T-cell (primary cell): Measurements from ENCODE around the gene ARGFX. TPM values are rescaled to one million over a fixed set of nuclear protein-coding genes. Genes with fewer than 3 reads are reported as not detected.

ENCODE experiments used
- ATAC-seq, 4 experiments: fragments of 200-7000 bp in 3 of 4; fragments of 150-1000 bp in 1 of 4; cut with Tn5 transposase; replicated peaks in 1 of 4; 1 replicate in 3 of 4; 2 replicates in 1 of 4; pipeline ENCODE4 v1.10.0; 2021; ENCODE audit warnings: moderate library complexity in 3 of 4, mild to moderate bottlenecking in 2 of 4, moderate number of reproducible peaks in 1 of 4
- CTCF ChIA-PET, 2 donors: fragments of 300-600 bp; sonication (Branson Sonifier 250); formaldehyde crosslinking; loops; one replicate each; lab custom pipeline; 2022; ENCODE audit warnings: antibody characterized with exemption in 2 of 2; lab: Charles Lee
- POLR2A ChIA-PET, 2 donors: fragments of 300-600 bp; sonication (Branson Sonifier 250); formaldehyde crosslinking; loops; one replicate each; lab custom pipeline; 2022; ENCODE audit warnings: antibody characterized with exemption in 2 of 2; lab: Charles Lee
- DNase-seq, 35 experiments: peaks; one replicate each; pipeline versions ENCODE4 v3.0.0 to v3.0.0-alpha.2; 2013 to 2023
- H3K27ac ChIP-seq: one replicate; pipeline ENCODE4 v1.5.1; 2013; ENCODE audit warnings: low read length
- H3K27me3 ChIP-seq, 2 experiments: replicated peaks in 1 of 2; 1 replicate in 1 of 2; 2 replicates in 1 of 2; pipeline versions ENCODE4 v1.6.1 to v1.7.0; 2013; ENCODE audit warnings: low read length in 1 of 2, mixed read lengths in 1 of 2; ENCODE audit not compliant: control insufficient read depth in 2 of 2, insufficient read depth in 2 of 2; ENCODE audit errors: extremely low read depth in 1 of 2
- H3K36me3 ChIP-seq, 2 donors: 1 replicate in 1 of 2; 2 replicates in 1 of 2; pipeline versions ENCODE4 v1.6.1 to v1.7.0; 2013; ENCODE audit warnings: low read length in 1 of 2; ENCODE audit not compliant: control insufficient read depth in 2 of 2, insufficient read depth in 1 of 2; ENCODE audit errors: extremely low read depth in 1 of 2
- H3K4me1 ChIP-seq, 2 experiments: 1 replicate in 1 of 2; 2 replicates in 1 of 2; pipeline versions ENCODE4 v1.6.1 to v1.7.0; 2013; ENCODE audit warnings: low read length in 2 of 2, mixed read lengths in 1 of 2; ENCODE audit not compliant: insufficient read depth in 2 of 2, control insufficient read depth in 1 of 2; ENCODE audit errors: extremely low read depth in 1 of 2
- H3K4me3 ChIP-seq, 2 donors: 1 replicate in 1 of 2; 2 replicates in 1 of 2; pipeline versions ENCODE4 v1.5.1 to v1.7.0; 2013; ENCODE audit warnings: mild to moderate bottlenecking in 2 of 2, low read length in 1 of 2, moderate library complexity in 1 of 2; ENCODE audit not compliant: control insufficient read depth in 1 of 2; ENCODE audit errors: extremely low read depth in 1 of 2
- H3K9me3 ChIP-seq: 2 replicates; pipeline ENCODE4 v1.7.0; 2013
- H3K27ac Mint-ChIP-seq, 2 donors: one replicate each; pipeline ENCODE4 v1.8.0; 2020 to 2021; ENCODE audit warnings: mild to moderate bottlenecking in 2 of 2, mixed read lengths in 2 of 2
- H3K27me3 Mint-ChIP-seq, 2 donors: one replicate each; pipeline ENCODE4 v1.8.0; 2021 to 2022; ENCODE audit warnings: mixed read lengths in 2 of 2
- H3K36me3 Mint-ChIP-seq: one replicate; pipeline ENCODE4 v1.8.0; 2021; ENCODE audit warnings: mixed read lengths
- H3K4me1 Mint-ChIP-seq, 3 donors: one replicate each; pipeline ENCODE4 v1.8.0; 2020 to 2022; ENCODE audit warnings: mixed read lengths in 3 of 3, mild to moderate bottlenecking in 1 of 3
- H3K4me3 Mint-ChIP-seq, 3 donors: one replicate each; pipeline ENCODE4 v1.8.0; 2020 to 2022; ENCODE audit warnings: mild to moderate bottlenecking in 3 of 3, mixed read lengths in 3 of 3, moderate library complexity in 3 of 3
- H3K9me3 Mint-ChIP-seq, 3 donors: one replicate each; pipeline ENCODE4 v1.8.0; 2020 to 2022; ENCODE audit warnings: mixed read lengths in 3 of 3
- WGBS: methylation state at CpG from one replicate; pipeline ENCODE4 v1.1.5; 2013; ENCODE audit warnings: missing lambda C conversion rate; ENCODE audit not compliant: insufficient coverage; 5-methylcytosine and 5-hydroxymethylcytosine counted together
- total RNA-seq, 35 experiments: library from RNA in 6 of 35; stranded (reverse) in 6 of 35; fragments of 120-200 nt in 1 of 35; gene quantifications; one replicate each; pipeline versions ENCODE4 v1.2.1 to v1.2.4 and lab custom pipeline; 2013 to 2026

Gene ARGFX
- total RNA-seq, 5 donors from 2014 or later (not counting 1 experiment from before 2014, with no cell fraction given), result not detected

DNA sequence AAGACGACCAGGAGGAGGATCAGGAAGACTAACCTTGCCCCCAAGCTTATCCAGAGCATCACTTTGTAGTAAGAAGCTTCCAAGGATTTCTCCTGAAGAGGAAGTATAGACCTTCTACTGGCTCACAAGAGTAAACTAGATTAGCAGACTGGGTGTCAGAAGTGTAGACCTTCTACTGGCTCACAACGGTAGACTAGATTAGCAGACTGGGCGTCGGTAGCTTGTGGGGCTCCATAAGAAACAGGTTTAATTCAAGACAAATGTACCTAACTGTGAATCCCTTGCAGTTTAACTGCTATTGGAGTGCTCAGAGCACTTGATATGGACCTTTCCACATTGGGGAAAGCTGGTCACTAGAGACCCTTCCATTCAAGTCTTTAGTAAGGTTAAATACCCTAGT lies 38.4 kb downstream of the ARGFX start:
- ChIA-PET CTCF (interaction anchor here in 1 of 2 donors (0.5 kb wide), 1 partner anchor 28 kb away, joined by 4 read pairs; no protein-coding TSS in a partner anchor), POLR2A (no interaction called here)
- Histone ChIP-seq H3K9me3 (no peaks in the 10 kb centered on the region), H3K27ac (no peak overlapping the region), H3K27me3 (peaks cover 0 to 4% of the 10 kb centered on the region in 2 experiments), H3K4me1 (no peaks in the 10 kb centered on the region), H3K4me3 (no peak overlapping the region), H3K36me3 (no peaks in the 10 kb centered on the region)
- WGBS, result 100% methylated on average over 3 of the region's 4 CpGs
- Mint-ChIP-seq H3K27ac (no peak overlapping the region), H3K4me1 (no peaks in the 10 kb centered on the region), H3K4me3 (no peak overlapping the region), H3K9me3 (no peaks in the 10 kb centered on the region), H3K36me3 (no peaks in the 10 kb centered on the region), H3K27me3 (no peaks in the 10 kb centered on the region)
- ATAC-seq, result no peak
- no peak for DNase-seq

Other genes starting within 250 kb of the ARGFX start
- 1 to 10 TPM in 1 of 5 donors, under 1 TPM in 4; 0.23 to 1.1 (median 0.47) TPM for gene POLQ, start 22.0 kb upstream of the ARGFX start, total RNA-seq
- not detected for gene FBXO40, start 25.4 kb downstream of the ARGFX start, total RNA-seq
- gene HCLS1, start 93.0 kb downstream of the ARGFX start, total RNA-seq, result 100 to 1,000 TPM; 280 to 329 (median 321) TPM
- gene GOLGB1, start 181.8 kb downstream of the ARGFX start, total RNA-seq, result 10 to 100 TPM; 33.5 to 47.0 (median 40.1) TPM